Measurements from ENCODE around the gene POLR3B.

DNA sequence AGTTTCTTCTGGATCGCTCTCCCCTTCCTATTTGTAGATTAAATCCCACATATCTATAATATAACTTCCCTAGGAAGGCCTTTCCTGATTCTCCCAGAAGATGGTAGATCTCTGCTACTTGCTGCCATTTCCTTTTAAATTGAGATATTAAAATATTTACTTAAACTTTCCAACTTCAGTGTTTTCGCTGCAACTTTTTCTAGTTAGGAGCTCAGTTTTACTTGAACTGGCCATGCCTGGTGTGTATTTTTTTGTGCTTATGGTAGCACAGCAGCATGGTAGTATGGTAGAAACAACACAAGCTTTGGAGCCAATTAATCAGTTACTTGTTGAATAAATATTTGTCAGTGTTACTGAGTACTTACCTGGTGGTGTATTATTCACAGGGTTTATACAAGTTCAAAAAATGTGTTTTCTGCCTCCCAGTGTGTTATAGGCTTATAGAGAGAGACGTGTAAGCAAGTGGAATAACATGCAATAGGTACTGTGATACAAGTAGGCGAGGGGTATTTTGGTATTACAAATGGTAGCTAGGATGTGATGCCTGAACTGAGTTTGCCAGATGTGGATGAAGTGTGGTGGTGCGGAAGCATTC lies 2.9 kb downstream of the POLR3B start:
- TF ChIP-seq, protein P1, sequence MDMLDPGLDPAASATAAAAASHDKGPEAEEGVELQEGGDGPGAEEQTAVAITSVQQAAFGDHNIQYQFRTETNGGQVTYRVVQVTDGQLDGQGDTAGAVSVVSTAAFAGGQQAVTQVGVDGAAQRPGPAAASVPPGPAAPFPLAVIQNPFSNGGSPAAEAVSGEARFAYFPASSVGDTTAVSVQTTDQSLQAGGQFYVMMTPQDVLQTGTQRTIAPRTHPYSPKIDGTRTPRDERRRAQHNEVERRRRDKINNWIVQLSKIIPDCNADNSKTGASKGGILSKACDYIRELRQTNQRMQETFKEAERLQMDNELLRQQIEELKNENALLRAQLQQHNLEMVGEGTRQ (IDR thresholded peaks at IDR 0.05; ENCODE audit: low read length), result no peak
- TF ChIP-seq RNF2 (IDR thresholded peaks at IDR 0.05; ENCODE audit: borderline replicate concordance, low read depth, low read length, missing control alignments, poor library complexity, severe bottlenecking), result no peak
- TF ChIP-seq YY1 (IDR thresholded peaks at IDR 0.05; ENCODE audit: low read depth, low read length), result no peak
- no peak for TF ChIP-seq CEBPB (IDR thresholded peaks at IDR 0.05; ENCODE audit: low read depth, low read length)
- TF ChIP-seq, protein P2, sequence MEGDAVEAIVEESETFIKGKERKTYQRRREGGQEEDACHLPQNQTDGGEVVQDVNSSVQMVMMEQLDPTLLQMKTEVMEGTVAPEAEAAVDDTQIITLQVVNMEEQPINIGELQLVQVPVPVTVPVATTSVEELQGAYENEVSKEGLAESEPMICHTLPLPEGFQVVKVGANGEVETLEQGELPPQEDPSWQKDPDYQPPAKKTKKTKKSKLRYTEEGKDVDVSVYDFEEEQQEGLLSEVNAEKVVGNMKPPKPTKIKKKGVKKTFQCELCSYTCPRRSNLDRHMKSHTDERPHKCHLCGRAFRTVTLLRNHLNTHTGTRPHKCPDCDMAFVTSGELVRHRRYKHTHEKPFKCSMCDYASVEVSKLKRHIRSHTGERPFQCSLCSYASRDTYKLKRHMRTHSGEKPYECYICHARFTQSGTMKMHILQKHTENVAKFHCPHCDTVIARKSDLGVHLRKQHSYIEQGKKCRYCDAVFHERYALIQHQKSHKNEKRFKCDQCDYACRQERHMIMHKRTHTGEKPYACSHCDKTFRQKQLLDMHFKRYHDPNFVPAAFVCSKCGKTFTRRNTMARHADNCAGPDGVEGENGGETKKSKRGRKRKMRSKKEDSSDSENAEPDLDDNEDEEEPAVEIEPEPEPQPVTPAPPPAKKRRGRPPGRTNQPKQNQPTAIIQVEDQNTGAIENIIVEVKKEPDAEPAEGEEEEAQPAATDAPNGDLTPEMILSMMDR (IDR thresholded peaks at IDR 0.05; ENCODE audit: control extremely low read depth in 1 of 3, insufficient read depth in 1 of 3, low read depth in 1 of 3, low read length in 3 of 3), result no peak

All from H1 (cell line).